ENCODE measurements around the gene SORBS2. TPM values are rescaled to one million over a fixed set of nuclear protein-coding genes. Genes with fewer than 3 reads are reported as not detected.

The SORBS2 gene
- total and polyA plus RNA-seq, 2 of the 4 experiments (the other 2 are of a cell fraction), result 0.18 TPM; not detected in 1

DNA sequence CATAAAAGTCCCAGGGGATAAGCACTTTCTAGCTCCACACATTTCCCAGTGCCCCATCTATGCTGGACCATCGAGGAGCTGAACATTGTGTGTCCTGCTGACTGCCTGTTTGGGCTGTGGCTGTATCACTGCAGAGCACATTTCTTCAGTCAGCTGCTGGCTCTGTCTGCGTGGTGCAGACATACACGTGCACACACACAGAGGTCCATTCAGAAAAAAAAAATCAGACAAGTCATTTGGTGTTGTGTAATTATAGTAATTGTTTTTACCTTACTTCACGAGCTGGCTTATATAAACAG is 275.6 kb downstream of the SORBS2 start:
- DNase-seq (no peak), ATAC-seq (ENCODE audit: low read depth) (no peak)
- H2AK5ac ChIP-seq (ENCODE audit: low read depth, low read length), result no peak overlapping the region
- no peak overlapping the region for H2BK15ac ChIP-seq (ENCODE audit: low read depth, low read length)
- intact Hi-C loops (cut with micrococcal nuclease), result loop anchor here (5.0 kb wide), 2 partner anchors 51 to 64 kb away; partner anchors contain the start of gene CCDC110
- in situ Hi-C loops (cut with MboI; ENCODE audit: low sequenced_read_pairs), result no loop called here
- H4K8ac ChIP-seq (ENCODE audit: low read depth in 2 of 2, low read length in 2 of 2), result no peak overlapping the region
- H3K4me2 ChIP-seq (ENCODE audit: low read depth, low read length), result peak overlapping the region; percentile 66
- no peaks in the 10 kb centered on the region for H3K36me3 ChIP-seq (ENCODE audit: control insufficient read depth, insufficient read depth, low read length)
- ChIA-PET CTCF (interaction anchor here (1.0 kb wide), 1 partner anchor 61 kb away, joined by 4 read pairs; no protein-coding TSS in a partner anchor), POLR2A (ENCODE audit: unreplicated experiment) (no interaction called here)
- peak overlapping the region; percentile 0; the same call in 1 of the 2 replicates for H3K4me3 ChIP-seq (ENCODE audit: insufficient read depth, low read depth, low read length)
- no peak overlapping the region for H2BK120ac ChIP-seq (ENCODE audit: low read depth, low read length)
- no peak overlapping the region for H3K4ac ChIP-seq (ENCODE audit: low read depth, low read length)
- 0 out of 2 replicates have a peak overlapping the region, but pooled peaks have one; percentile 53 for H3K9ac ChIP-seq (ENCODE audit: low read depth, low read length)
- H3K14ac ChIP-seq (replicated peaks; ENCODE audit: low read depth, low read length), result no peak overlapping the region
- H3K23ac ChIP-seq (ENCODE audit: low read depth, low read length), result no peak overlapping the region
- no peak overlapping the region for H3K18ac ChIP-seq (ENCODE audit: low read depth, low read length)
- H3K27me3 ChIP-seq (ENCODE audit: control insufficient read depth, insufficient read depth, low read length), result peaks cover 13% of the 10 kb centered on the region
- no peaks in the 10 kb centered on the region for H4K20me1 ChIP-seq (ENCODE audit: insufficient read depth, low read length)
- H2AK9ac ChIP-seq (replicated peaks; ENCODE audit: low read depth, low read length, poor library complexity), result peak overlapping the region; percentile 57
- H3K9me1 ChIP-seq (ENCODE audit: insufficient read depth, low read length), result peaks cover 4% of the 10 kb centered on the region
- dilution Hi-C loops (cut with HindIII; ENCODE audit: low sequenced_read_pairs, unreplicated experiment), result no loop called here
- peaks cover 2% of the 10 kb centered on the region; the same call in 1 of the 2 replicates for H3K4me1 ChIP-seq (ENCODE audit: control insufficient read depth, insufficient read depth, low read length)
- BruUV-seq (replicated peaks), result no TSS peak
- no peak overlapping the region for H4K91ac ChIP-seq (ENCODE audit: insufficient read depth, low read depth, low read length)
- H3K27ac ChIP-seq (ENCODE audit: insufficient read depth, low read length), result no peak overlapping the region
- no peaks in the 10 kb centered on the region for H3K9me3 ChIP-seq (ENCODE audit: control insufficient read depth, insufficient read depth, low read length)
- H3K56ac ChIP-seq (ENCODE audit: extremely low read depth, insufficient read depth, low read length), result no peak overlapping the region
- no peak overlapping the region for H2BK5ac ChIP-seq (ENCODE audit: low read depth, low read length, poor library complexity, severe bottlenecking)
- peaks cover 4% of the 10 kb centered on the region in 2 experiments; a peak in 3 of 4 replicates for H3K79me1 ChIP-seq (ENCODE audit: low read depth in 1 of 2, low read length in 2 of 2)
- H2BK20ac ChIP-seq (ENCODE audit: low read depth, low read length), result no peak overlapping the region
- no peak overlapping the region for H4K5ac ChIP-seq (ENCODE audit: low read depth, low read length)
- no CpG with 5 or more reads among the region's 4 CpGs for WGBS, 2 experiments (ENCODE audit: extremely low coverage in 2 of 2, insufficient read length in 1 of 2)
- TF ChIP-seq, protein P1, sequence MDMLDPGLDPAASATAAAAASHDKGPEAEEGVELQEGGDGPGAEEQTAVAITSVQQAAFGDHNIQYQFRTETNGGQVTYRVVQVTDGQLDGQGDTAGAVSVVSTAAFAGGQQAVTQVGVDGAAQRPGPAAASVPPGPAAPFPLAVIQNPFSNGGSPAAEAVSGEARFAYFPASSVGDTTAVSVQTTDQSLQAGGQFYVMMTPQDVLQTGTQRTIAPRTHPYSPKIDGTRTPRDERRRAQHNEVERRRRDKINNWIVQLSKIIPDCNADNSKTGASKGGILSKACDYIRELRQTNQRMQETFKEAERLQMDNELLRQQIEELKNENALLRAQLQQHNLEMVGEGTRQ (IDR thresholded peaks at IDR 0.05; ENCODE audit: low read depth, low read length), result no peak
- TF ChIP-seq CEBPB (IDR thresholded peaks at IDR 0.05; ENCODE audit: low read depth, low read length) (0 out of 2 replicates have a peak, but pooled peaks have one; percentile 9), NFE2L2 (IDR thresholded peaks at IDR 0.05; ENCODE audit: low read depth, low read length) (no peak), BHLHE40 (IDR thresholded peaks at IDR 0.05; ENCODE audit: low read depth, low read length) (peak; percentile 74), CHD1 (IDR thresholded peaks at IDR 0.05; ENCODE audit: low read depth, low read length) (no peak), FOS (IDR thresholded peaks at IDR 0.05; ENCODE audit: low read depth, low read length) (no peak), MXI1 (IDR thresholded peaks at IDR 0.05; ENCODE audit: borderline replicate concordance, low read depth, low read length) (no peak)
- peak overlapping the region; percentile 5 for H2AFZ ChIP-seq (replicated peaks; ENCODE audit: low read length, poor library complexity)

Measured in IMR-90 (cell line).